ENCODE data around the gene ZNF285.
"Not testable (repeated sequence)": the region's sequence is repeated elsewhere in the genome, so short reads cannot be mapped to it uniquely, and the experiment has no call there.

Gene ZNF285

DNA sequence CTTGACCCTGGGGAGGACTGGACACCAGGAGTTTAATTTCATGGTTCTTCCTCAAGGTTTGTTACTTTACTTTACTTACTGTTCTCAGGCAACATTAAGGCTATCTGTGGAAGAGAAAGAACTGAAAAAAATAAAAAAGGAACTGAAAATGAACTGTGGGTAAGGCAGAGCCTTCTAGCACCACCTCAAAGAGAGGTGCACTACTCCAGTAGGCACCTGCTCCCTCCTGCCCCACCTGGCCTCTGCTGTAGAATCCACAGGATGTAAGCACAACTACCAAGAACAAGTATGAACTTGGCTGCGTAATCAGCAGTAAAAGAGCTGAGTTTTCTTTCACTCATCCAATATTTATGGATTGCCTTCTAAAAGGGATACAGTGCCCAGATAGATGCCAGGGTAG, 57.2 kb downstream of the ZNF285 start:
- TF ChIP-seq, protein P1, sequence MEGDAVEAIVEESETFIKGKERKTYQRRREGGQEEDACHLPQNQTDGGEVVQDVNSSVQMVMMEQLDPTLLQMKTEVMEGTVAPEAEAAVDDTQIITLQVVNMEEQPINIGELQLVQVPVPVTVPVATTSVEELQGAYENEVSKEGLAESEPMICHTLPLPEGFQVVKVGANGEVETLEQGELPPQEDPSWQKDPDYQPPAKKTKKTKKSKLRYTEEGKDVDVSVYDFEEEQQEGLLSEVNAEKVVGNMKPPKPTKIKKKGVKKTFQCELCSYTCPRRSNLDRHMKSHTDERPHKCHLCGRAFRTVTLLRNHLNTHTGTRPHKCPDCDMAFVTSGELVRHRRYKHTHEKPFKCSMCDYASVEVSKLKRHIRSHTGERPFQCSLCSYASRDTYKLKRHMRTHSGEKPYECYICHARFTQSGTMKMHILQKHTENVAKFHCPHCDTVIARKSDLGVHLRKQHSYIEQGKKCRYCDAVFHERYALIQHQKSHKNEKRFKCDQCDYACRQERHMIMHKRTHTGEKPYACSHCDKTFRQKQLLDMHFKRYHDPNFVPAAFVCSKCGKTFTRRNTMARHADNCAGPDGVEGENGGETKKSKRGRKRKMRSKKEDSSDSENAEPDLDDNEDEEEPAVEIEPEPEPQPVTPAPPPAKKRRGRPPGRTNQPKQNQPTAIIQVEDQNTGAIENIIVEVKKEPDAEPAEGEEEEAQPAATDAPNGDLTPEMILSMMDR (IDR thresholded peaks at IDR 0.05; ENCODE audit: control insufficient read depth, extremely low read depth, insufficient read depth): no peak
- H3K4me3 ChIP-seq (ENCODE audit: low read depth, low read length): no peak overlapping the region
- DNase-seq (ENCODE audit: low read depth): no peak

DNA sequence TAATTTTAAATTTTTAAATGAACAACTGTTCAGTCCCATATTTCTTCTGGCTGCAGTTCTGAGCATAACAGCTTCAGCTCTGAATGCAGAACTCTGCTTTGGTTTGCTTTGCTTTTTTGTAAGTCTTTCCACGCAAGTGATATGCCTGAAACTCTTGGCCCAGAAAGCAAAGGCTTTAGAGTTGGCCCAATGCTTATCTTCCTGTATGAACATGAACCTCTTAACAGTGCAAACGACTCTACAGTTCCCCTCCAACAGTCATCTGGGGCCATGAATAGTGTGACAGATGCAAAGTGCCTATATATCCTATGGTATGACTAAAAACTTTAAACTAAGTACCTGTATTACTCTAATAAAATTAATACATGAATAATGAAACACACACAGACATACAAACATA, 59.6 kb downstream of the ZNF285 start:
- TF ChIP-seq, protein P1 (IDR thresholded peaks at IDR 0.05; ENCODE audit: control insufficient read depth, extremely low read depth, insufficient read depth): no peak
- DNase-seq (ENCODE audit: low read depth): no peak
- no peak overlapping the region for H3K4me3 ChIP-seq (ENCODE audit: low read depth, low read length)

DNA sequence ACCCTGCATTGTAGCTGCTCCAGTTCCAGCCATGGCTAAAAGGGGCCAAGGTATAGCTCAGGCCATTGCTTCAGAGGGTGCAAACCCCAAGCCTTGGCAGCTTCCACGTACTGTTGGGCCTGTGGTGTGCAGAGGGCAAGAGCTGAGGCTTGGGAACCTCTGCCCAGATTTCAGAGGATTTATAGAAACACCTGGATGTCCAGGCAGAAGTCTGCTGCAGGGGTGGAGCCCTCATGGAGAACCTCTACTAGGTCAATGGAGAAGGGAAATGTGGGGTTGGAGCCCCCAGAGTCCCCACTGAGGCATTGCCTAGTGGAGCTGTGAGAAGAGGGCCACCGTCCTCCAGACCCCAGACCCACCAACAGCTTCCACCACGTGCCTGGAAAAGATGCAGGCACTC, 66.8 kb downstream of the ZNF285 start:
- DNase-seq (ENCODE audit: low read depth); H3K4me3 ChIP-seq (ENCODE audit: low read depth, low read length): not testable (repeated sequence)
